GM03348 (cell line): Measurements from ENCODE around the gene SCNN1B.

Experiments
- DNase-seq: peaks from one replicate; pipeline ENCODE4 v3.0.0; 2012; ENCODE audit warnings: low spot score

The SCNN1B gene

GRCh38 chr16:23321206-23321875, 19.2 kb downstream of the SCNN1B start:
- no peak for DNase-seq

GRCh38 chr16:23323224-23324030, 21.3 kb downstream of the SCNN1B start:
- DNase-seq: no peak

GRCh38 chr16:23324727-23325126, 22.6 kb downstream of the SCNN1B start:
- DNase-seq: no peak

GRCh38 chr16:23327836-23328235, 25.7 kb downstream of the SCNN1B start:
- no peak for DNase-seq

GRCh38 chr16:23330161-23330560, 28.1 kb downstream of the SCNN1B start:
- DNase-seq: no peak

- no peak for DNase-seq
These were observed 28.6 kb downstream of the SCNN1B start for GRCh38 chr16:23330583-23331249.

- DNase-seq: no peak
These were observed 31.0 kb downstream of the SCNN1B start for GRCh38 chr16:23333034-23333579.

- DNase-seq: no peak
These were observed 31.8 kb downstream of the SCNN1B start for GRCh38 chr16:23333831-23334456.

GRCh38 chr16:23334457-23334853, 32.4 kb downstream of the SCNN1B start:
- no peak for DNase-seq

- DNase-seq: no peak
These were observed 32.8 kb downstream of the SCNN1B start for GRCh38 chr16:23334950-23335349.

- no peak for DNase-seq
These were observed 35.9 kb downstream of the SCNN1B start for GRCh38 chr16:23337836-23338550.

GRCh38 chr16:23339787-23340186, 37.7 kb downstream of the SCNN1B start:
- no peak for DNase-seq

- DNase-seq: no peak
These were observed 40.1 kb downstream of the SCNN1B start for GRCh38 chr16:23342083-23342640.

GRCh38 chr16:23343643-23344612, 41.8 kb downstream of the SCNN1B start:
- no peak for DNase-seq

- DNase-seq: no peak
These were observed 43.1 kb downstream of the SCNN1B start for GRCh38 chr16:23345237-23345636.

- no peak for DNase-seq
These were observed 46.7 kb downstream of the SCNN1B start for GRCh38 chr16:23348579-23349469.

- no peak for DNase-seq
These were observed 49.3 kb downstream of the SCNN1B start for GRCh38 chr16:23351360-23351759.

- no peak for DNase-seq
These were observed 51.3 kb downstream of the SCNN1B start for GRCh38 chr16:23353440-23353839.

GRCh38 chr16:23354246-23354645, 52.1 kb downstream of the SCNN1B start:
- no peak for DNase-seq
